ENCODE measurements around the gene FOXP1. TPM values are rescaled to one million over a fixed set of nuclear protein-coding genes. Genes with fewer than 3 reads are reported as not detected.
A peak's percentile ranks its signal among the peaks of the same experiment; 100 is the strongest.

FOXP1 gene
- total and polyA plus RNA-seq, 4 donors: 4.9 to 35.4 (median 32.0) TPM

- H3K27ac ChIP-seq (ENCODE audit: low read depth in 1 of 2, low read length in 2 of 2): no peak overlapping the region
- peaks cover 0 to 4% (median 0%) of the 10 kb centered on the region in 4 donors for H3K36me3 ChIP-seq (ENCODE audit: control insufficient read depth in 4 of 4, insufficient read depth in 3 of 4, low read depth in 1 of 4, low read length in 3 of 4)
- H3K4me1 ChIP-seq (ENCODE audit: control insufficient read depth in 4 of 4, insufficient read depth in 4 of 4, low read length in 3 of 4): peaks cover 0 to 14% (median 4%) of the 10 kb centered on the region in 4 donors
- no peak for DNase-seq (ENCODE audit: low spot score)
- TF ChIP-seq RAD21 (IDR thresholded peaks at IDR 0.05) (peak; percentile 12 to 56), HNF4A (conservative IDR thresholded peaks at IDR 0.05) (peak in 1 of 2 donors; percentile 19), FOXA1 (IDR thresholded peaks at IDR 0.05) (no peak)
- TF ChIP-seq, protein P1, sequence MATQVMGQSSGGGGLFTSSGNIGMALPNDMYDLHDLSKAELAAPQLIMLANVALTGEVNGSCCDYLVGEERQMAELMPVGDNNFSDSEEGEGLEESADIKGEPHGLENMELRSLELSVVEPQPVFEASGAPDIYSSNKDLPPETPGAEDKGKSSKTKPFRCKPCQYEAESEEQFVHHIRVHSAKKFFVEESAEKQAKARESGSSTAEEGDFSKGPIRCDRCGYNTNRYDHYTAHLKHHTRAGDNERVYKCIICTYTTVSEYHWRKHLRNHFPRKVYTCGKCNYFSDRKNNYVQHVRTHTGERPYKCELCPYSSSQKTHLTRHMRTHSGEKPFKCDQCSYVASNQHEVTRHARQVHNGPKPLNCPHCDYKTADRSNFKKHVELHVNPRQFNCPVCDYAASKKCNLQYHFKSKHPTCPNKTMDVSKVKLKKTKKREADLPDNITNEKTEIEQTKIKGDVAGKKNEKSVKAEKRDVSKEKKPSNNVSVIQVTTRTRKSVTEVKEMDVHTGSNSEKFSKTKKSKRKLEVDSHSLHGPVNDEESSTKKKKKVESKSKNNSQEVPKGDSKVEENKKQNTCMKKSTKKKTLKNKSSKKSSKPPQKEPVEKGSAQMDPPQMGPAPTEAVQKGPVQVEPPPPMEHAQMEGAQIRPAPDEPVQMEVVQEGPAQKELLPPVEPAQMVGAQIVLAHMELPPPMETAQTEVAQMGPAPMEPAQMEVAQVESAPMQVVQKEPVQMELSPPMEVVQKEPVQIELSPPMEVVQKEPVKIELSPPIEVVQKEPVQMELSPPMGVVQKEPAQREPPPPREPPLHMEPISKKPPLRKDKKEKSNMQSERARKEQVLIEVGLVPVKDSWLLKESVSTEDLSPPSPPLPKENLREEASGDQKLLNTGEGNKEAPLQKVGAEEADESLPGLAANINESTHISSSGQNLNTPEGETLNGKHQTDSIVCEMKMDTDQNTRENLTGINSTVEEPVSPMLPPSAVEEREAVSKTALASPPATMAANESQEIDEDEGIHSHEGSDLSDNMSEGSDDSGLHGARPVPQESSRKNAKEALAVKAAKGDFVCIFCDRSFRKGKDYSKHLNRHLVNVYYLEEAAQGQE (IDR thresholded peaks at IDR 0.05): no peak
- H3K4me3 ChIP-seq (ENCODE audit: low read depth in 1 of 3, low read length in 3 of 3): no peak overlapping the region
- H3K9me3 ChIP-seq (ENCODE audit: control insufficient read depth in 4 of 4, low read length in 3 of 4): no peaks in the 10 kb centered on the region
- no peak overlapping the region for H3K9ac ChIP-seq (ENCODE audit: low read depth in 1 of 2, low read length in 2 of 2)
- H3K27me3 ChIP-seq (ENCODE audit: control insufficient read depth in 4 of 4, insufficient read depth in 4 of 4, low read length in 3 of 4): no peaks in the 10 kb centered on the region
- 71% methylated on average over 1 of the region's 1 CpG for WGBS
Observed at GRCh38 chr3:71201939-71202338, 381.6 kb downstream of the FOXP1 start.

- 98% methylated on average over 21 of the region's 21 CpGs for WGBS
- TF ChIP-seq SP1 (IDR thresholded peaks at IDR 0.05) (no peak), GABPA (IDR thresholded peaks at IDR 0.05 in 1 of 2, conservative IDR thresholded peaks at IDR 0.05 in 1 of 2) (no peak), YY1 (IDR thresholded peaks at IDR 0.05) (no peak), FOXA1 (IDR thresholded peaks at IDR 0.05) (no peak), TAF1 (conservative IDR thresholded peaks at IDR 0.05) (no peak), HNF4G (IDR thresholded peaks at IDR 0.05) (no peak), RXRA (IDR thresholded peaks at IDR 0.05) (no peak), NR2F2 (IDR thresholded peaks at IDR 0.05) (no peak), JUND (IDR thresholded peaks at IDR 0.05) (no peak), FOXA2 (IDR thresholded peaks at IDR 0.05) (no peak), EGR1 (IDR thresholded peaks at IDR 0.05; ENCODE audit: low read depth in 2 of 2) (no peak), HNF4A (conservative IDR thresholded peaks at IDR 0.05) (no peak), RAD21 (IDR thresholded peaks at IDR 0.05) (no peak)
- TF ChIP-seq, protein P2, sequence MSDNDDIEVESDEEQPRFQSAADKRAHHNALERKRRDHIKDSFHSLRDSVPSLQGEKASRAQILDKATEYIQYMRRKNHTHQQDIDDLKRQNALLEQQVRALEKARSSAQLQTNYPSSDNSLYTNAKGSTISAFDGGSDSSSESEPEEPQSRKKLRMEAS (IDR thresholded peaks at IDR 0.05): no peak
- TF ChIP-seq, protein P3, sequence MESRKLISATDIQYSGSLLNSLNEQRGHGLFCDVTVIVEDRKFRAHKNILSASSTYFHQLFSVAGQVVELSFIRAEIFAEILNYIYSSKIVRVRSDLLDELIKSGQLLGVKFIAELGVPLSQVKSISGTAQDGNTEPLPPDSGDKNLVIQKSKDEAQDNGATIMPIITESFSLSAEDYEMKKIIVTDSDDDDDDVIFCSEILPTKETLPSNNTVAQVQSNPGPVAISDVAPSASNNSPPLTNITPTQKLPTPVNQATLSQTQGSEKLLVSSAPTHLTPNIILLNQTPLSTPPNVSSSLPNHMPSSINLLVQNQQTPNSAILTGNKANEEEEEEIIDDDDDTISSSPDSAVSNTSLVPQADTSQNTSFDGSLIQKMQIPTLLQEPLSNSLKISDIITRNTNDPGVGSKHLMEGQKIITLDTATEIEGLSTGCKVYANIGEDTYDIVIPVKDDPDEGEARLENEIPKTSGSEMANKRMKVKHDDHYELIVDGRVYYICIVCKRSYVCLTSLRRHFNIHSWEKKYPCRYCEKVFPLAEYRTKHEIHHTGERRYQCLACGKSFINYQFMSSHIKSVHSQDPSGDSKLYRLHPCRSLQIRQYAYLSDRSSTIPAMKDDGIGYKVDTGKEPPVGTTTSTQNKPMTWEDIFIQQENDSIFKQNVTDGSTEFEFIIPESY (IDR thresholded peaks at IDR 0.05): no peak
- TF ChIP-seq, protein P4, sequence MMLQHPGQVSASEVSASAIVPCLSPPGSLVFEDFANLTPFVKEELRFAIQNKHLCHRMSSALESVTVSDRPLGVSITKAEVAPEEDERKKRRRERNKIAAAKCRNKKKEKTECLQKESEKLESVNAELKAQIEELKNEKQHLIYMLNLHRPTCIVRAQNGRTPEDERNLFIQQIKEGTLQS (IDR thresholded peaks at IDR 0.05): no peak
- TF ChIP-seq, protein P1 (IDR thresholded peaks at IDR 0.05): no peak
- TF ChIP-seq, protein P5, sequence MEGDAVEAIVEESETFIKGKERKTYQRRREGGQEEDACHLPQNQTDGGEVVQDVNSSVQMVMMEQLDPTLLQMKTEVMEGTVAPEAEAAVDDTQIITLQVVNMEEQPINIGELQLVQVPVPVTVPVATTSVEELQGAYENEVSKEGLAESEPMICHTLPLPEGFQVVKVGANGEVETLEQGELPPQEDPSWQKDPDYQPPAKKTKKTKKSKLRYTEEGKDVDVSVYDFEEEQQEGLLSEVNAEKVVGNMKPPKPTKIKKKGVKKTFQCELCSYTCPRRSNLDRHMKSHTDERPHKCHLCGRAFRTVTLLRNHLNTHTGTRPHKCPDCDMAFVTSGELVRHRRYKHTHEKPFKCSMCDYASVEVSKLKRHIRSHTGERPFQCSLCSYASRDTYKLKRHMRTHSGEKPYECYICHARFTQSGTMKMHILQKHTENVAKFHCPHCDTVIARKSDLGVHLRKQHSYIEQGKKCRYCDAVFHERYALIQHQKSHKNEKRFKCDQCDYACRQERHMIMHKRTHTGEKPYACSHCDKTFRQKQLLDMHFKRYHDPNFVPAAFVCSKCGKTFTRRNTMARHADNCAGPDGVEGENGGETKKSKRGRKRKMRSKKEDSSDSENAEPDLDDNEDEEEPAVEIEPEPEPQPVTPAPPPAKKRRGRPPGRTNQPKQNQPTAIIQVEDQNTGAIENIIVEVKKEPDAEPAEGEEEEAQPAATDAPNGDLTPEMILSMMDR (IDR thresholded peaks at IDR 0.05; ENCODE audit: low read depth, low read length, missing input control): no peak
Observed at GRCh38 chr3:71197841-71198565, 385.5 kb downstream of the FOXP1 start.

More at GRCh38 chr3:71197841-71198565, 385.5 kb downstream of the FOXP1 start:
- Histone ChIP-seq H3K4me3 (ENCODE audit: low read depth in 1 of 3, low read length in 3 of 3) (no peak overlapping the region), H3K4me1 (ENCODE audit: control insufficient read depth in 4 of 4, insufficient read depth in 4 of 4, low read length in 3 of 4) (peaks cover 0 to 11% (median 2%) of the 10 kb centered on the region in 4 donors), H3K9me3 (ENCODE audit: control insufficient read depth in 4 of 4, low read length in 3 of 4) (no peaks in the 10 kb centered on the region), H3K9ac (ENCODE audit: low read depth in 1 of 2, low read length in 2 of 2) (no peak overlapping the region), H3K27me3 (ENCODE audit: control insufficient read depth in 4 of 4, insufficient read depth in 4 of 4, low read length in 3 of 4) (no peaks in the 10 kb centered on the region), H3K27ac (ENCODE audit: low read depth in 1 of 2, low read length in 2 of 2) (no peak overlapping the region), H3K36me3 (ENCODE audit: control insufficient read depth in 4 of 4, insufficient read depth in 3 of 4, low read depth in 1 of 4, low read length in 3 of 4) (peaks cover 0 to 4% (median 0%) of the 10 kb centered on the region in 4 donors)
- DNase-seq (ENCODE audit: low spot score): no peak
